WTC11 (cell line): ENCODE results near the gene SREK1IP1. TPM values are rescaled to one million over a fixed set of nuclear protein-coding genes. Genes with fewer than 3 reads are reported as not detected.

Source experiments
- ATAC-seq: fragments of 200-7000 bp; cut with Tn5 transposase; 2 replicates; pipeline ENCODE4 v1.10.0; 2021; ENCODE audit warnings: mild to moderate bottlenecking, moderate library complexity
- CTCF ChIA-PET: fragments of 300-600 bp; sonication (Branson Sonifier 250); formaldehyde crosslinking; loops from one replicate; lab custom pipeline; 2021; ENCODE audit warnings: antibody characterized with exemption; lab: Charles Lee
- POLR2A ChIA-PET: fragments of 350-600 bp; sonication (Branson Sonifier 250); formaldehyde crosslinking; loops from one replicate; lab custom pipeline; 2021; ENCODE audit warnings: antibody characterized with exemption; lab: Charles Lee
- DNase-seq: peaks from one replicate; pipeline ENCODE4 v3.0.0; 2021; ENCODE audit warnings: low spot score
- H3K27ac Mint-ChIP-seq: 2 replicates; pipeline ENCODE4 v1.8.0; 2021; ENCODE audit warnings: mixed read lengths
- H3K27me3 Mint-ChIP-seq: 2 replicates; pipeline ENCODE4 v1.8.0; 2021; ENCODE audit warnings: low read depth, mild to moderate bottlenecking, moderate library complexity, mixed read lengths
- H3K36me3 Mint-ChIP-seq: 2 replicates; pipeline ENCODE4 v1.8.0; 2021; ENCODE audit warnings: mixed read lengths
- H3K4me1 Mint-ChIP-seq: 2 replicates; pipeline ENCODE4 v1.8.0; 2022; ENCODE audit warnings: mixed read lengths
- H3K4me3 Mint-ChIP-seq: 2 replicates; pipeline ENCODE4 v1.8.0; 2021; ENCODE audit warnings: mild to moderate bottlenecking, moderate library complexity, mixed read lengths
- H3K9me3 Mint-ChIP-seq: 2 replicates; pipeline ENCODE4 v1.8.0; 2021; ENCODE audit warnings: mixed read lengths
- AFF4 ChIP-seq: sonication (generic); formaldehyde crosslinking; IDR thresholded peaks from 2 replicates; pipeline ENCODE4 v1.8.1; 2023; ENCODE audit warnings: mild to moderate bottlenecking, missing genetic modification reagents, borderline replicate concordance
- ATF1 ChIP-seq: sonication (generic); formaldehyde crosslinking; IDR thresholded peaks from 2 replicates; pipeline ENCODE4 v1.8.1; 2023; ENCODE audit warnings: mild to moderate bottlenecking, moderate library complexity, missing genetic modification reagents
- CDX4 ChIP-seq: fragments of 250-450 bp; sonication (Bioruptor Pico); IDR thresholded peaks from 2 replicates; pipeline ENCODE4 v1.9.0; 2021; ENCODE audit warnings: moderate library complexity, mild to moderate bottlenecking, inconsistent platforms, borderline replicate concordance
- ETV6 ChIP-seq: sonication (generic); formaldehyde crosslinking; IDR thresholded peaks from 2 replicates; pipeline ENCODE4 v1.8.1; 2022; ENCODE audit warnings: mild to moderate bottlenecking, missing genetic modification reagents
- FOXP1 ChIP-seq: sonication (generic); formaldehyde crosslinking; IDR thresholded peaks from 2 replicates; pipeline ENCODE4 v1.8.0; 2022; ENCODE audit warnings: missing genetic modification reagents, mild to moderate bottlenecking, moderate library complexity, borderline replicate concordance
- KAT7 ChIP-seq: sonication (generic); formaldehyde crosslinking; IDR thresholded peaks from 2 replicates; pipeline ENCODE4 v1.8.1; 2023; ENCODE audit warnings: missing genetic modification reagents, mild to moderate bottlenecking, borderline replicate concordance
- MYBL2 ChIP-seq: sonication (generic); formaldehyde crosslinking; IDR thresholded peaks from 2 replicates; pipeline ENCODE4 v1.8.1; 2023; ENCODE audit warnings: mild to moderate bottlenecking, moderate library complexity, missing genetic modification reagents
- NFE2L1 ChIP-seq: sonication (generic); formaldehyde crosslinking; IDR thresholded peaks from 2 replicates; pipeline ENCODE4 v1.8.1; 2023; ENCODE audit warnings: missing genetic modification reagents
- ZNF121 ChIP-seq: sonication (generic); formaldehyde crosslinking; IDR thresholded peaks from 2 replicates; pipeline ENCODE4 v1.8.0; 2023; ENCODE audit warnings: missing genetic modification reagents
- ZNF138 ChIP-seq: sonication (generic); formaldehyde crosslinking; conservative IDR thresholded peaks from 2 replicates; pipeline ENCODE4 v1.8.1; 2022; ENCODE audit warnings: mild to moderate bottlenecking, moderate library complexity, missing genetic modification reagents
- ZNF263 ChIP-seq: sonication (generic); formaldehyde crosslinking; IDR thresholded peaks from 2 replicates; pipeline ENCODE4 v1.8.1; 2022; ENCODE audit warnings: low read depth, mild to moderate bottlenecking, moderate library complexity, missing genetic modification reagents
- ZNF416 ChIP-seq: fragments of 250-450 bp; sonication (Bioruptor Pico); IDR thresholded peaks from 2 replicates; pipeline ENCODE4 v1.9.0; 2021; ENCODE audit warnings: mild to moderate bottlenecking, inconsistent platforms
- ZNF423 ChIP-seq: fragments of 250-450 bp; sonication (Bioruptor Pico); IDR thresholded peaks from 2 replicates; pipeline ENCODE4 v2.1.2; 2022; ENCODE audit warnings: mild to moderate bottlenecking, moderate library complexity
- total RNA-seq: library from RNA; stranded (reverse); gene quantifications from 3 replicates; pipeline ENCODE4 v1.2.3, GENCODE V29; 2021
- TF ChIP-seq, protein P1 (sequence below): sonication (generic); formaldehyde crosslinking; IDR thresholded peaks from 2 replicates; pipeline ENCODE4 v1.8.0; 2023; ENCODE audit warnings: missing genetic modification reagents, mild to moderate bottlenecking, borderline replicate concordance
- TF ChIP-seq, protein P2 (sequence below): sonication (generic); formaldehyde crosslinking; IDR thresholded peaks from 2 replicates; pipeline ENCODE4 v1.8.1; 2022; ENCODE audit warnings: low read depth, mild to moderate bottlenecking, moderate library complexity, missing genetic modification reagents, borderline replicate concordance
- TF ChIP-seq, protein P3 (sequence below): sonication (generic); formaldehyde crosslinking; conservative IDR thresholded peaks from 2 replicates; pipeline ENCODE4 v1.8.1; 2022; ENCODE audit warnings: mild to moderate bottlenecking, missing genetic modification reagents
- TF ChIP-seq, protein P4 (sequence below): fragments of 250-450 bp; sonication (Bioruptor Pico); IDR thresholded peaks from 2 replicates; pipeline ENCODE4 v1.9.0; 2021; ENCODE audit warnings: mild to moderate bottlenecking, borderline replicate concordance

The SREK1IP1 gene
- total RNA-seq, 1 experiment from 2014 or later: 26.2 TPM

GRCh38 chr5:64767959-64768357, 533 bp downstream of the SREK1IP1 start:
- TF ChIP-seq KAT7 (CRISPR knock-in tag) (no peak), MYBL2 (CRISPR knock-in tag) (no peak), CDX4 (CRISPR knock-in tag) (no peak), AFF4 (no peak), ETV6 (CRISPR knock-in tag) (no peak), ZNF138 (CRISPR knock-in tag) (no peak), FOXP1 (CRISPR knock-in tag) (no peak), ATF1 (CRISPR knock-in tag) (no peak), NFE2L1 (no peak), ZNF423 (CRISPR knock-in tag) (no peak), ZNF121 (CRISPR knock-in tag) (no peak), ZNF416 (no peak), ZNF263 (CRISPR knock-in tag) (no peak)
- TF ChIP-seq, protein P1, sequence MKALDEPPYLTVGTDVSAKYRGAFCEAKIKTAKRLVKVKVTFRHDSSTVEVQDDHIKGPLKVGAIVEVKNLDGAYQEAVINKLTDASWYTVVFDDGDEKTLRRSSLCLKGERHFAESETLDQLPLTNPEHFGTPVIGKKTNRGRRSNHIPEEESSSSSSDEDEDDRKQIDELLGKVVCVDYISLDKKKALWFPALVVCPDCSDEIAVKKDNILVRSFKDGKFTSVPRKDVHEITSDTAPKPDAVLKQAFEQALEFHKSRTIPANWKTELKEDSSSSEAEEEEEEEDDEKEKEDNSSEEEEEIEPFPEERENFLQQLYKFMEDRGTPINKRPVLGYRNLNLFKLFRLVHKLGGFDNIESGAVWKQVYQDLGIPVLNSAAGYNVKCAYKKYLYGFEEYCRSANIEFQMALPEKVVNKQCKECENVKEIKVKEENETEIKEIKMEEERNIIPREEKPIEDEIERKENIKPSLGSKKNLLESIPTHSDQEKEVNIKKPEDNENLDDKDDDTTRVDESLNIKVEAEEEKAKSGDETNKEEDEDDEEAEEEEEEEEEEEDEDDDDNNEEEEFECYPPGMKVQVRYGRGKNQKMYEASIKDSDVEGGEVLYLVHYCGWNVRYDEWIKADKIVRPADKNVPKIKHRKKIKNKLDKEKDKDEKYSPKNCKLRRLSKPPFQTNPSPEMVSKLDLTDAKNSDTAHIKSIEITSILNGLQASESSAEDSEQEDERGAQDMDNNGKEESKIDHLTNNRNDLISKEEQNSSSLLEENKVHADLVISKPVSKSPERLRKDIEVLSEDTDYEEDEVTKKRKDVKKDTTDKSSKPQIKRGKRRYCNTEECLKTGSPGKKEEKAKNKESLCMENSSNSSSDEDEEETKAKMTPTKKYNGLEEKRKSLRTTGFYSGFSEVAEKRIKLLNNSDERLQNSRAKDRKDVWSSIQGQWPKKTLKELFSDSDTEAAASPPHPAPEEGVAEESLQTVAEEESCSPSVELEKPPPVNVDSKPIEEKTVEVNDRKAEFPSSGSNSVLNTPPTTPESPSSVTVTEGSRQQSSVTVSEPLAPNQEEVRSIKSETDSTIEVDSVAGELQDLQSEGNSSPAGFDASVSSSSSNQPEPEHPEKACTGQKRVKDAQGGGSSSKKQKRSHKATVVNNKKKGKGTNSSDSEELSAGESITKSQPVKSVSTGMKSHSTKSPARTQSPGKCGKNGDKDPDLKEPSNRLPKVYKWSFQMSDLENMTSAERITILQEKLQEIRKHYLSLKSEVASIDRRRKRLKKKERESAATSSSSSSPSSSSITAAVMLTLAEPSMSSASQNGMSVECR (CRISPR knock-in tag): no peak
- TF ChIP-seq, protein P2, sequence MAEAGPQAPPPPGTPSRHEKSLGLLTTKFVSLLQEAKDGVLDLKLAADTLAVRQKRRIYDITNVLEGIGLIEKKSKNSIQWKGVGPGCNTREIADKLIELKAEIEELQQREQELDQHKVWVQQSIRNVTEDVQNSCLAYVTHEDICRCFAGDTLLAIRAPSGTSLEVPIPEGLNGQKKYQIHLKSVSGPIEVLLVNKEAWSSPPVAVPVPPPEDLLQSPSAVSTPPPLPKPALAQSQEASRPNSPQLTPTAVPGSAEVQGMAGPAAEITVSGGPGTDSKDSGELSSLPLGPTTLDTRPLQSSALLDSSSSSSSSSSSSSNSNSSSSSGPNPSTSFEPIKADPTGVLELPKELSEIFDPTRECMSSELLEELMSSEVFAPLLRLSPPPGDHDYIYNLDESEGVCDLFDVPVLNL (CRISPR knock-in tag): no peak
- TF ChIP-seq, protein P3, sequence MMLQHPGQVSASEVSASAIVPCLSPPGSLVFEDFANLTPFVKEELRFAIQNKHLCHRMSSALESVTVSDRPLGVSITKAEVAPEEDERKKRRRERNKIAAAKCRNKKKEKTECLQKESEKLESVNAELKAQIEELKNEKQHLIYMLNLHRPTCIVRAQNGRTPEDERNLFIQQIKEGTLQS (CRISPR knock-in tag): no peak
- TF ChIP-seq, protein P4, sequence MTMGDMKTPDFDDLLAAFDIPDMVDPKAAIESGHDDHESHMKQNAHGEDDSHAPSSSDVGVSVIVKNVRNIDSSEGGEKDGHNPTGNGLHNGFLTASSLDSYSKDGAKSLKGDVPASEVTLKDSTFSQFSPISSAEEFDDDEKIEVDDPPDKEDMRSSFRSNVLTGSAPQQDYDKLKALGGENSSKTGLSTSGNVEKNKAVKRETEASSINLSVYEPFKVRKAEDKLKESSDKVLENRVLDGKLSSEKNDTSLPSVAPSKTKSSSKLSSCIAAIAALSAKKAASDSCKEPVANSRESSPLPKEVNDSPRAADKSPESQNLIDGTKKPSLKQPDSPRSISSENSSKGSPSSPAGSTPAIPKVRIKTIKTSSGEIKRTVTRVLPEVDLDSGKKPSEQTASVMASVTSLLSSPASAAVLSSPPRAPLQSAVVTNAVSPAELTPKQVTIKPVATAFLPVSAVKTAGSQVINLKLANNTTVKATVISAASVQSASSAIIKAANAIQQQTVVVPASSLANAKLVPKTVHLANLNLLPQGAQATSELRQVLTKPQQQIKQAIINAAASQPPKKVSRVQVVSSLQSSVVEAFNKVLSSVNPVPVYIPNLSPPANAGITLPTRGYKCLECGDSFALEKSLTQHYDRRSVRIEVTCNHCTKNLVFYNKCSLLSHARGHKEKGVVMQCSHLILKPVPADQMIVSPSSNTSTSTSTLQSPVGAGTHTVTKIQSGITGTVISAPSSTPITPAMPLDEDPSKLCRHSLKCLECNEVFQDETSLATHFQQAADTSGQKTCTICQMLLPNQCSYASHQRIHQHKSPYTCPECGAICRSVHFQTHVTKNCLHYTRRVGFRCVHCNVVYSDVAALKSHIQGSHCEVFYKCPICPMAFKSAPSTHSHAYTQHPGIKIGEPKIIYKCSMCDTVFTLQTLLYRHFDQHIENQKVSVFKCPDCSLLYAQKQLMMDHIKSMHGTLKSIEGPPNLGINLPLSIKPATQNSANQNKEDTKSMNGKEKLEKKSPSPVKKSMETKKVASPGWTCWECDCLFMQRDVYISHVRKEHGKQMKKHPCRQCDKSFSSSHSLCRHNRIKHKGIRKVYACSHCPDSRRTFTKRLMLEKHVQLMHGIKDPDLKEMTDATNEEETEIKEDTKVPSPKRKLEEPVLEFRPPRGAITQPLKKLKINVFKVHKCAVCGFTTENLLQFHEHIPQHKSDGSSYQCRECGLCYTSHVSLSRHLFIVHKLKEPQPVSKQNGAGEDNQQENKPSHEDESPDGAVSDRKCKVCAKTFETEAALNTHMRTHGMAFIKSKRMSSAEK (CRISPR knock-in tag): no peak
- Mint-ChIP-seq H3K4me3 (peak overlapping the region; percentile 100), H3K27me3 (no peaks in the 10 kb centered on the region), H3K9me3 (no peaks in the 10 kb centered on the region), H3K4me1 (peaks cover 24% of the 10 kb centered on the region), H3K36me3 (peaks cover 11% of the 10 kb centered on the region), H3K27ac (peak overlapping the region; percentile 99)
- POLR2A ChIA-PET: interaction anchor here (1.4 to 1.6 kb wide), 2 partner anchors 77 to 88 kb away, joined by 3 to 12 read pairs; partner anchors contain the start of gene SHISAL2B
- CTCF ChIA-PET: interaction anchor here (0.8 to 1.4 kb wide), 4 partner anchors 48 to 173 kb away, joined by 3 to 4 read pairs (median 3); no protein-coding TSS in a partner anchor
- peak; percentile 13 for ATAC-seq
- peak; percentile 16 for DNase-seq
